ENCODE measurements around the gene CD4.

GRCh38 chr12:6770600-6770999, 18.7 kb upstream of the CD4 start:
- TF ChIP-seq, protein P1, sequence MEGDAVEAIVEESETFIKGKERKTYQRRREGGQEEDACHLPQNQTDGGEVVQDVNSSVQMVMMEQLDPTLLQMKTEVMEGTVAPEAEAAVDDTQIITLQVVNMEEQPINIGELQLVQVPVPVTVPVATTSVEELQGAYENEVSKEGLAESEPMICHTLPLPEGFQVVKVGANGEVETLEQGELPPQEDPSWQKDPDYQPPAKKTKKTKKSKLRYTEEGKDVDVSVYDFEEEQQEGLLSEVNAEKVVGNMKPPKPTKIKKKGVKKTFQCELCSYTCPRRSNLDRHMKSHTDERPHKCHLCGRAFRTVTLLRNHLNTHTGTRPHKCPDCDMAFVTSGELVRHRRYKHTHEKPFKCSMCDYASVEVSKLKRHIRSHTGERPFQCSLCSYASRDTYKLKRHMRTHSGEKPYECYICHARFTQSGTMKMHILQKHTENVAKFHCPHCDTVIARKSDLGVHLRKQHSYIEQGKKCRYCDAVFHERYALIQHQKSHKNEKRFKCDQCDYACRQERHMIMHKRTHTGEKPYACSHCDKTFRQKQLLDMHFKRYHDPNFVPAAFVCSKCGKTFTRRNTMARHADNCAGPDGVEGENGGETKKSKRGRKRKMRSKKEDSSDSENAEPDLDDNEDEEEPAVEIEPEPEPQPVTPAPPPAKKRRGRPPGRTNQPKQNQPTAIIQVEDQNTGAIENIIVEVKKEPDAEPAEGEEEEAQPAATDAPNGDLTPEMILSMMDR (IDR thresholded peaks at IDR 0.05), result no peak
- TF ChIP-seq POLR2A (IDR thresholded peaks at IDR 0.05), result no peak

Measured in upper lobe of left lung (tissue), 4 donors.